ENCODE measurements around the gene SKIC8.

Gene SKIC8

GRCh38 chr15:78234515-78235040 is 64.8 kb downstream of the SKIC8 start, which contains the start of gene ACSBG1:
ACSBG1 (minus strand) TSS chr15:78234565; CDS start chr15:78234501, 64 bp downstream.
- Histone ChIP-seq H3K4me3 (ENCODE audit: low read length) (no peak within 1 kb of the TSS), H3K4me1 (ENCODE audit: low read length) (peaks cover 5% of the 10 kb centered on the region; the same call in 1 of the 2 replicates), H4K20me1 (ENCODE audit: insufficient read depth, low read length) (no peaks in the 10 kb centered on the region), H3K36me3 (replicated peaks; ENCODE audit: low read depth, low read length) (no peaks in the 10 kb centered on the region), H3K79me2 (ENCODE audit: low read length) (no peaks in the 10 kb centered on the region), H3K4me2 (ENCODE audit: low read length) (no peak within 1 kb of the TSS), H3K27me3 (ENCODE audit: low read depth, low read length) (peaks cover 17% of the 10 kb centered on the region), H3K9me3 (ENCODE audit: insufficient read depth, low read length) (no peaks in the 10 kb centered on the region), H3K27ac (ENCODE audit: low read length) (no peak within 1 kb of the TSS), H2AFZ (ENCODE audit: low read depth, low read length) (no peak within 1 kb of the TSS), H3K9ac (ENCODE audit: low read length) (no peak within 1 kb of the TSS)
- TF ChIP-seq EZH2phosphoT487 (IDR thresholded peaks at IDR 0.05; ENCODE audit: low read depth) (no peak), CTCF (IDR thresholded peaks at IDR 0.05; ENCODE audit: low read depth, low read length) (no peak)

- Histone ChIP-seq H3K4me3 (ENCODE audit: low read length) (no peak overlapping the region), H3K27ac (ENCODE audit: low read length) (no peak overlapping the region), H4K20me1 (ENCODE audit: insufficient read depth, low read length) (no peaks in the 10 kb centered on the region), H3K9me3 (ENCODE audit: insufficient read depth, low read length) (no peaks in the 10 kb centered on the region), H3K9ac (ENCODE audit: low read length) (no peak overlapping the region), H3K4me2 (ENCODE audit: low read length) (no peak overlapping the region), H3K79me2 (ENCODE audit: low read length) (no peaks in the 10 kb centered on the region), H3K36me3 (replicated peaks; ENCODE audit: low read depth, low read length) (no peaks in the 10 kb centered on the region), H3K4me1 (ENCODE audit: low read length) (peaks cover 5% of the 10 kb centered on the region; the same call in 1 of the 2 replicates), H2AFZ (ENCODE audit: low read depth, low read length) (no peak overlapping the region), H3K27me3 (ENCODE audit: low read depth, low read length) (peaks cover 17% of the 10 kb centered on the region)
- no peak for TF ChIP-seq EZH2phosphoT487 (IDR thresholded peaks at IDR 0.05; ENCODE audit: low read depth)
- no peak for TF ChIP-seq CTCF (IDR thresholded peaks at IDR 0.05; ENCODE audit: low read depth, low read length)
Observed at GRCh38 chr15:78233496-78233895, 65.9 kb downstream of the SKIC8 start.

All from OCI-LY3 (cell line).